GM12878 (cell line): Measurements from ENCODE around the gene GSTO1.

Source experiments
- BHLHE40 ChIP-seq, 2 experiments: fragments of 450-650 bp in 1 of 2; IDR thresholded peaks; 2 replicates each; pipeline ENCODE4 v1.6.1; 2011 to 2017; ENCODE audit warnings: low read depth in 2 of 2, borderline replicate concordance in 1 of 2, improper control_type of control experiment in 1 of 2, low read length in 1 of 2, mild to moderate bottlenecking in 1 of 2
- FOXM1 ChIP-seq: IDR thresholded peaks from 2 replicates; pipeline ENCODE4 v1.6.1; 2012; ENCODE audit warnings: low read depth, mild to moderate bottlenecking, inconsistent platforms, low read length, moderate library complexity
- POLR2A ChIP-seq: IDR thresholded peaks from 2 replicates; pipeline ENCODE4 v1.6.1; 2011; ENCODE audit warnings: low read depth, mild to moderate bottlenecking, low read length
- POLR2AphosphoS2 ChIP-seq: IDR thresholded peaks from 2 replicates; pipeline ENCODE4 v1.6.1; 2011; ENCODE audit warnings: low read depth, mild to moderate bottlenecking, low read length, improper control_type of control experiment, moderate library complexity
- RAD21 ChIP-seq: IDR thresholded peaks from 2 replicates; pipeline ENCODE4 v1.6.1; 2011; ENCODE audit warnings: mild to moderate bottlenecking, low read depth, low read length, moderate library complexity; ENCODE audit not compliant: insufficient read depth
- SIX5 ChIP-seq: IDR thresholded peaks from 2 replicates; pipeline ENCODE4 v1.6.1; 2011; ENCODE audit warnings: mild to moderate bottlenecking, low read depth, low read length, moderate library complexity; ENCODE audit not compliant: severe bottlenecking
- SREBF2 ChIP-seq: IDR thresholded peaks from 2 replicates; pipeline ENCODE4 v1.6.1; 2012; ENCODE audit warnings: mild to moderate bottlenecking, low read length
- YY1 ChIP-seq: IDR thresholded peaks from 2 replicates; pipeline ENCODE4 v1.6.1; 2011; ENCODE audit warnings: low read depth, mild to moderate bottlenecking, low read length
- TF ChIP-seq, protein P1 (sequence below), 3 experiments: IDR thresholded peaks in 2 of 3; conservative IDR thresholded peaks in 1 of 3; 2 replicates each; pipeline ENCODE4 v1.5.1; 2011; ENCODE audit warnings: low read depth in 3 of 3, low read length in 3 of 3, mild to moderate bottlenecking in 3 of 3, control low read depth in 2 of 3, moderate library complexity in 2 of 3, inconsistent platforms in 1 of 3, mixed read lengths in 1 of 3; ENCODE audit not compliant: control insufficient read depth in 2 of 3, insufficient read depth in 1 of 3; ENCODE audit errors: extremely low read depth in 1 of 3
- TF ChIP-seq, protein P2 (sequence below): IDR thresholded peaks from 2 replicates; pipeline ENCODE4 v1.6.1; 2011; ENCODE audit warnings: borderline replicate concordance, low read depth, mild to moderate bottlenecking, moderate library complexity, low read length; ENCODE audit not compliant: insufficient read depth, poor library complexity, severe bottlenecking
- TF ChIP-seq, protein P3 (sequence below): IDR thresholded peaks from 2 replicates; pipeline ENCODE4 v1.6.1; 2011; ENCODE audit warnings: low read depth, low read length, improper control_type of control experiment, borderline replicate concordance
- TF ChIP-seq, protein P4 (sequence below): fragments of 450-650 bp; IDR thresholded peaks from 2 replicates; pipeline ENCODE4 v1.6.1; 2017; ENCODE audit warnings: low read depth, mild to moderate bottlenecking, moderate library complexity
- TF ChIP-seq, protein P5 (sequence below): IDR thresholded peaks from 2 replicates; pipeline ENCODE4 v1.6.1; 2012; ENCODE audit warnings: low read depth, low read length, improper control_type of control experiment

DNA sequence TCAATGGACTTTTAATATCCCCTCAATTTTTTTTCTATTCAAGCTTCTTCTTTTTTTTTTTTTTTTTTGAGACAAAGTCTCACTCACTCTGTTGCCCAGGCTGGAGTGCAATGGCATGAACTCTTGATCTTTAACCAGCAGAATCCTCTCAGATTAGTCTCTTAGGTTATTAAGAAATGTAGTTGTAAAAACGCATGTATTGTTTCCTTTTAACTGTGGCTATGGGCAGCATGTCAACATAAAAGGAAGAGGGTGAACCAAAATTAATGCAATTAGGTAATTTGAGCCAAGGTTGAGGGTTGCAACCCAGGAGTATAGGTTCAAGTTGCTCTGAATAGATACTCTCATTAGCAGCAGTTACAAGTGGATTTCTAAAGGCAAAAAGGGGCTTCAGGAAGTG lies 4.3 kb upstream of the GSTO1 start:
- TF ChIP-seq, protein P1, sequence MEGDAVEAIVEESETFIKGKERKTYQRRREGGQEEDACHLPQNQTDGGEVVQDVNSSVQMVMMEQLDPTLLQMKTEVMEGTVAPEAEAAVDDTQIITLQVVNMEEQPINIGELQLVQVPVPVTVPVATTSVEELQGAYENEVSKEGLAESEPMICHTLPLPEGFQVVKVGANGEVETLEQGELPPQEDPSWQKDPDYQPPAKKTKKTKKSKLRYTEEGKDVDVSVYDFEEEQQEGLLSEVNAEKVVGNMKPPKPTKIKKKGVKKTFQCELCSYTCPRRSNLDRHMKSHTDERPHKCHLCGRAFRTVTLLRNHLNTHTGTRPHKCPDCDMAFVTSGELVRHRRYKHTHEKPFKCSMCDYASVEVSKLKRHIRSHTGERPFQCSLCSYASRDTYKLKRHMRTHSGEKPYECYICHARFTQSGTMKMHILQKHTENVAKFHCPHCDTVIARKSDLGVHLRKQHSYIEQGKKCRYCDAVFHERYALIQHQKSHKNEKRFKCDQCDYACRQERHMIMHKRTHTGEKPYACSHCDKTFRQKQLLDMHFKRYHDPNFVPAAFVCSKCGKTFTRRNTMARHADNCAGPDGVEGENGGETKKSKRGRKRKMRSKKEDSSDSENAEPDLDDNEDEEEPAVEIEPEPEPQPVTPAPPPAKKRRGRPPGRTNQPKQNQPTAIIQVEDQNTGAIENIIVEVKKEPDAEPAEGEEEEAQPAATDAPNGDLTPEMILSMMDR (IDR thresholded peaks at IDR 0.05 in 2 of 3, conservative IDR thresholded peaks at IDR 0.05 in 1 of 3; ENCODE audit: control insufficient read depth in 2 of 3, extremely low read depth in 1 of 3, insufficient read depth in 1 of 3, low read depth in 3 of 3, low read length in 3 of 3) = no peak
- TF ChIP-seq RAD21 = no peak
- no peak for TF ChIP-seq SREBF2
- no peak for TF ChIP-seq POLR2A
- TF ChIP-seq, protein P2, sequence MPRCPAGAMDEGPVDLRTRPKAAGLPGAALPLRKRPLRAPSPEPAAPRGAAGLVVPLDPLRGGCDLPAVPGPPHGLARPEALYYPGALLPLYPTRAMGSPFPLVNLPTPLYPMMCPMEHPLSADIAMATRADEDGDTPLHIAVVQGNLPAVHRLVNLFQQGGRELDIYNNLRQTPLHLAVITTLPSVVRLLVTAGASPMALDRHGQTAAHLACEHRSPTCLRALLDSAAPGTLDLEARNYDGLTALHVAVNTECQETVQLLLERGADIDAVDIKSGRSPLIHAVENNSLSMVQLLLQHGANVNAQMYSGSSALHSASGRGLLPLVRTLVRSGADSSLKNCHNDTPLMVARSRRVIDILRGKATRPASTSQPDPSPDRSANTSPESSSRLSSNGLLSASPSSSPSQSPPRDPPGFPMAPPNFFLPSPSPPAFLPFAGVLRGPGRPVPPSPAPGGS = no peak
- TF ChIP-seq, protein P3, sequence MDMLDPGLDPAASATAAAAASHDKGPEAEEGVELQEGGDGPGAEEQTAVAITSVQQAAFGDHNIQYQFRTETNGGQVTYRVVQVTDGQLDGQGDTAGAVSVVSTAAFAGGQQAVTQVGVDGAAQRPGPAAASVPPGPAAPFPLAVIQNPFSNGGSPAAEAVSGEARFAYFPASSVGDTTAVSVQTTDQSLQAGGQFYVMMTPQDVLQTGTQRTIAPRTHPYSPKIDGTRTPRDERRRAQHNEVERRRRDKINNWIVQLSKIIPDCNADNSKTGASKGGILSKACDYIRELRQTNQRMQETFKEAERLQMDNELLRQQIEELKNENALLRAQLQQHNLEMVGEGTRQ = no peak
- no peak for TF ChIP-seq FOXM1
- TF ChIP-seq SIX5 = no peak
- no peak for TF ChIP-seq POLR2AphosphoS2
- TF ChIP-seq YY1 = no peak
- TF ChIP-seq, protein P4, sequence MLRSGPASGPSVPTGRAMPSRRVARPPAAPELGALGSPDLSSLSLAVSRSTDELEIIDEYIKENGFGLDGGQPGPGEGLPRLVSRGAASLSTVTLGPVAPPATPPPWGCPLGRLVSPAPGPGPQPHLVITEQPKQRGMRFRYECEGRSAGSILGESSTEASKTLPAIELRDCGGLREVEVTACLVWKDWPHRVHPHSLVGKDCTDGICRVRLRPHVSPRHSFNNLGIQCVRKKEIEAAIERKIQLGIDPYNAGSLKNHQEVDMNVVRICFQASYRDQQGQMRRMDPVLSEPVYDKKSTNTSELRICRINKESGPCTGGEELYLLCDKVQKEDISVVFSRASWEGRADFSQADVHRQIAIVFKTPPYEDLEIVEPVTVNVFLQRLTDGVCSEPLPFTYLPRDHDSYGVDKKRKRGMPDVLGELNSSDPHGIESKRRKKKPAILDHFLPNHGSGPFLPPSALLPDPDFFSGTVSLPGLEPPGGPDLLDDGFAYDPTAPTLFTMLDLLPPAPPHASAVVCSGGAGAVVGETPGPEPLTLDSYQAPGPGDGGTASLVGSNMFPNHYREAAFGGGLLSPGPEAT = no peak
- TF ChIP-seq, protein P5, sequence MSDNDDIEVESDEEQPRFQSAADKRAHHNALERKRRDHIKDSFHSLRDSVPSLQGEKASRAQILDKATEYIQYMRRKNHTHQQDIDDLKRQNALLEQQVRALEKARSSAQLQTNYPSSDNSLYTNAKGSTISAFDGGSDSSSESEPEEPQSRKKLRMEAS = no peak
- TF ChIP-seq BHLHE40 (IDR thresholded peaks at IDR 0.05; ENCODE audit: borderline replicate concordance in 1 of 2, low read depth in 2 of 2, low read length in 1 of 2) = no peak
